GM12878 (cell line): Measurements from ENCODE around the gene NDE1. TPM values are rescaled to one million over a fixed set of nuclear protein-coding genes. Genes with fewer than 3 reads are reported as not detected.

Experiments
- ATAC-seq: fragments of 200-7000 bp; cut with Tn5 transposase; 3 replicates; pipeline ENCODE4 v1.9.1; 2020; ENCODE audit warnings: mild to moderate bottlenecking, moderate library complexity
- BruUV-seq: library from RNA; stranded (reverse); fragments of 400-500 nt; replicated peaks from 2 replicates; lab custom pipeline; 2021; lab: Mats Ljungman, UMichigan
- CTCF ChIA-PET: fragments of 300-600 bp; sonication (Branson Sonifier 250); formaldehyde crosslinking; extraction: SDS; loops from one replicate; lab custom pipeline; 2021; ENCODE audit warnings: inconsistent platforms; lab: Yijun Ruan, JAX
- POLR2A ChIA-PET: fragments of 350-600 bp; formaldehyde crosslinking; extraction: SDS; loops from one replicate; lab custom pipeline; 2021; ENCODE audit warnings: inconsistent platforms; lab: Charles Lee
- RAD21 ChIA-PET: fragments of 300-600 bp; sonication (Branson Sonifier 250); formaldehyde crosslinking; loops from one replicate; lab custom pipeline; 2023; ENCODE audit warnings: antibody characterized with exemption; ENCODE audit not compliant: unreplicated experiment; lab: Charles Lee
- SMC1A ChIA-PET: fragments of 300-600 bp; sonication (Branson Sonifier 250); formaldehyde crosslinking; loops from one replicate; lab custom pipeline; 2023; ENCODE audit not compliant: unreplicated experiment, uncharacterized antibody; lab: Charles Lee
- DNase-seq: peaks from one replicate; pipeline ENCODE4 v3.0.0-alpha.2; 2011; ENCODE audit warnings: low read depth, low spot score
- FAIRE-seq: peaks from 3 replicates; lab custom pipeline; 2011; peaks lifted over from hg19 to GRCh38; lab: Jason Lieb, UNC
- H2AFZ ChIP-seq: 2 replicates; pipeline ENCODE4 v1.6.0; 2011; ENCODE audit warnings: low read depth, low read length, control low read depth; ENCODE audit not compliant: control insufficient read depth
- H3K27ac ChIP-seq: 2 replicates; pipeline ENCODE4 v1.5.1; 2011; ENCODE audit warnings: control low read depth; ENCODE audit not compliant: control insufficient read depth, insufficient read depth
- H3K27me3 ChIP-seq, 2 experiments: replicated peaks in 1 of 2; 2 replicates each; pipeline versions ENCODE4 v1.6.0 to v1.6.1; 2011; ENCODE audit warnings: low read length in 1 of 2; ENCODE audit not compliant: control insufficient read depth in 2 of 2, insufficient read depth in 2 of 2
- H3K36me3 ChIP-seq, 2 experiments: 2 replicates each; pipeline ENCODE4 v1.5.1; 2011; ENCODE audit warnings: low read length in 1 of 2; ENCODE audit not compliant: control insufficient read depth in 2 of 2, insufficient read depth in 2 of 2
- H3K4me1 ChIP-seq: 2 replicates; pipeline ENCODE4 v1.6.1; 2011; ENCODE audit warnings: mild to moderate bottlenecking, low read length, moderate library complexity, mixed read lengths; ENCODE audit not compliant: control insufficient read depth, insufficient read depth
- H3K4me2 ChIP-seq: 2 replicates; pipeline ENCODE4 v1.6.0; 2011; ENCODE audit warnings: control low read depth; ENCODE audit not compliant: control insufficient read depth, insufficient read depth
- H3K4me3 ChIP-seq: fragments of 200-600 bp; sonication (generic); 2 replicates; pipeline ENCODE4 v1.5.1; 2016
- H3K79me2 ChIP-seq: 2 replicates; pipeline ENCODE4 v1.6.0; 2011; ENCODE audit warnings: low read length; ENCODE audit not compliant: control insufficient read depth, insufficient read depth
- H3K9ac ChIP-seq: 2 replicates; pipeline ENCODE4 v1.8.0; 2011; ENCODE audit warnings: low read length, control low read depth, mixed read lengths; ENCODE audit not compliant: control insufficient read depth, insufficient read depth
- H3K9me3 ChIP-seq: replicated peaks from 3 replicates; pipeline ENCODE4 v1.5.1; 2011; ENCODE audit warnings: mild to moderate bottlenecking, low read length; ENCODE audit not compliant: control insufficient read depth, insufficient read depth
- H4K20me1 ChIP-seq: 2 replicates; pipeline ENCODE4 v1.6.0; 2011; ENCODE audit not compliant: control insufficient read depth, insufficient read depth
- CREM ChIP-seq: IDR thresholded peaks from 2 replicates; pipeline ENCODE4 v1.6.1; 2014; ENCODE audit warnings: antibody characterized with exemption, low read depth
- EED ChIP-seq: sonication (generic); IDR thresholded peaks from 2 replicates; pipeline ENCODE4 v1.6.1; 2016; ENCODE audit warnings: antibody characterized with exemption, low read depth
- GATAD2B ChIP-seq: fragments of 450-650 bp; conservative IDR thresholded peaks from 2 replicates; pipeline ENCODE4 v1.6.1; 2017; ENCODE audit warnings: low read depth, mild to moderate bottlenecking, moderate library complexity
- NR2F1 ChIP-seq: fragments of 450-650 bp; conservative IDR thresholded peaks from 2 replicates; pipeline ENCODE4 v1.6.1; 2017; ENCODE audit warnings: mild to moderate bottlenecking
- NRF1 ChIP-seq: conservative IDR thresholded peaks from 2 replicates; pipeline ENCODE4 v1.6.1; 2011; ENCODE audit warnings: mild to moderate bottlenecking, low read depth, low read length, improper control_type of control experiment
- PAX5 ChIP-seq: IDR thresholded peaks from 2 replicates; pipeline ENCODE4 v1.6.1; 2011; ENCODE audit warnings: low read depth, low read length, borderline replicate concordance
- SMC3 ChIP-seq: IDR thresholded peaks from 2 replicates; pipeline ENCODE4 v1.6.1; 2011; ENCODE audit warnings: low read length, improper control_type of control experiment, borderline replicate concordance
- SRF ChIP-seq, 2 experiments: IDR thresholded peaks; 2 replicates each; pipeline ENCODE4 v1.6.1; 2011; ENCODE audit warnings: low read depth in 2 of 2, low read length in 2 of 2, mild to moderate bottlenecking in 1 of 2, moderate library complexity in 1 of 2
- TBL1XR1 ChIP-seq: IDR thresholded peaks from 2 replicates; pipeline ENCODE4 v1.6.1; 2012; ENCODE audit warnings: low read depth, low read length, improper control_type of control experiment
- TCF12 ChIP-seq: IDR thresholded peaks from 2 replicates; pipeline ENCODE4 v1.6.1; 2011; ENCODE audit warnings: low read depth, mild to moderate bottlenecking, low read length
- ZNF24 ChIP-seq: fragments of 450-650 bp; IDR thresholded peaks from 2 replicates; pipeline ENCODE4 v1.6.1; 2017; ENCODE audit warnings: antibody characterized with exemption, mild to moderate bottlenecking
- ZNF384 ChIP-seq: IDR thresholded peaks from 2 replicates; pipeline ENCODE4 v1.6.1; 2012; ENCODE audit warnings: low read depth, mild to moderate bottlenecking, low read length, improper control_type of control experiment, borderline replicate concordance
- WGBS: methylation state at CpG from one replicate; pipeline ENCODE4 v1.1.6; 2016; ENCODE audit warnings: low lambda C conversion rate; ENCODE audit not compliant: insufficient replicate concordance, insufficient coverage; ENCODE audit errors: missing lambda C conversion rate; 5-methylcytosine and 5-hydroxymethylcytosine counted together
- in situ Hi-C: fragments of 300-500 bp; cut with MboI; formaldehyde crosslinking; loops from 9 replicates; pipeline ENCODE4 v1.14.3; 2018; ENCODE audit warnings: mixed read lengths
- intact Hi-C: fragments of 100-400 bp; cut with micrococcal nuclease; formaldehyde crosslinking; loops from one replicate; pipeline ENCODE4 v1.14.2; 2022; ENCODE audit not compliant: unreplicated experiment
- polyA plus RNA-seq, 11 experiments: library from polyadenylated mRNA; depleted of rRNA in 4 of 11; unstranded in 6 of 11; stranded (reverse) in 5 of 11; fragments of >200 nt; fragmentation: Nextera tagmentation in 4 of 11; fragmentation: Illumina TruSeq in 1 of 11; extraction: Ambion mirVana in 4 of 11; extraction: Trizol in 1 of 11; gene quantifications; 1 replicate in 1 of 11; 2 replicates in 10 of 11; pipeline versions ENCODE4 v1.2.1 to v1.2.3, GENCODE V29; 2011 to 2016; ENCODE audit warnings: inconsistent platforms in 2 of 11, missing spikeins in 2 of 11, low read depth in 1 of 11
- total RNA-seq, 4 experiments: library from RNA; depleted of rRNA in 3 of 4; stranded (reverse); fragments of >200 nt in 3 of 4; fragmentation: Illumina TruSeq in 1 of 4; extraction: Trizol in 1 of 4; gene quantifications; 2 replicates each; pipeline versions ENCODE4 v1.2.1 to v1.2.3, GENCODE V29; 2013 to 2021

Gene NDE1
- total and polyA plus RNA-seq, 10 of the 15 experiments (the other 5 are each of a cell fraction or from before 2014, with no cell fraction given), result 5.7 to 148 (median 87.8) TPM

- H3K36me3 ChIP-seq, result peaks cover 14 to 25% of the 10 kb centered on the region in 2 experiments; a peak in 3 of 4 replicates
- RAD21 ChIA-PET, result no interaction called here
- H3K27me3 ChIP-seq, result no peaks in the 10 kb centered on the region
- CTCF ChIA-PET, result no interaction called here
- TF ChIP-seq CREM (no peak), TBL1XR1 (no peak), ZNF384 (no peak), ZNF24 (no peak), TCF12 (no peak), SRF (IDR thresholded peaks at IDR 0.05; ENCODE audit: low read depth in 2 of 2, low read length in 2 of 2) (no peak), SMC3 (no peak)
- H2AFZ ChIP-seq, result no peak overlapping the region
- SMC1A ChIA-PET, result no interaction called here
- WGBS, result 97% methylated on average over 12 of the region's 12 CpGs
- intact Hi-C loops, result loop anchor here (10.0 kb wide), 1 partner anchor 283 kb away; no protein-coding TSS in a partner anchor
- no peaks in the 10 kb centered on the region; the same call in 1 of the 2 replicates for H3K79me2 ChIP-seq
- no peaks in the 10 kb centered on the region for H3K4me1 ChIP-seq
- no peak for ATAC-seq
- no peak overlapping the region for H3K9ac ChIP-seq
- no peak overlapping the region for H3K4me3 ChIP-seq
- no peak overlapping the region for H3K27ac ChIP-seq
- no TSS peak for BruUV-seq
- POLR2A ChIA-PET, result no interaction called here
- FAIRE-seq, result no peak
- no peak for DNase-seq
- in situ Hi-C loops, result no loop called here
- H4K20me1 ChIP-seq, result no peaks in the 10 kb centered on the region; the same call in 1 of the 2 replicates
- H3K4me2 ChIP-seq, result no peak overlapping the region
- H3K9me3 ChIP-seq, result no peaks in the 10 kb centered on the region
Measured at GRCh38 chr16:15708096-15708495, 58.1 kb downstream of the NDE1 start.

DNA sequence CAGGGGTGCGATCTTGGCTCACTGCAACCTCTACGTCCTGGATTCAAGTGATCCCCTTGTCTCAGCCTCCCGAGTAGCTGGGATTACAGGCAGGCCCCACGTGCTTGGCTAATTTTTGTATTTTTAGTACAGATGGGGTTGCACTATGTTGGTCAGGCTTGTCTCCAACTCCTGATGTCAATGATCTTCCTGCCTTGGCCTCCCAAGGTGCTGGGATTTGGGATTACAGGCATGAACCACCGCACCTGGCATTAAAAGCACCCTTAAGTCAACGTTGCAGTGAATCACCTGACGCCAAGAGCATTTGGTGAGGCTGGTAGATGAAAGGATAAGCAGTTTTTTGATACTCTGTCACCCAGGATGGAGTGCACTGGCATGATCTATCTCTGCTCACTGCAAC lies 59.0 kb downstream of the NDE1 start:
- Histone ChIP-seq H3K36me3 (peaks cover 14 to 25% of the 10 kb centered on the region in 2 experiments; a peak in 3 of 4 replicates), H3K4me2 (no peak overlapping the region), H2AFZ (no peak overlapping the region), H3K4me1 (no peaks in the 10 kb centered on the region), H3K79me2 (no peaks in the 10 kb centered on the region; the same call in 1 of the 2 replicates), H3K27ac (no peak overlapping the region), H3K9ac (no peak overlapping the region), H3K9me3 (no peaks in the 10 kb centered on the region), H3K4me3 (no peak overlapping the region), H4K20me1 (no peaks in the 10 kb centered on the region; the same call in 1 of the 2 replicates), H3K27me3 (no peaks in the 10 kb centered on the region)
- SMC1A ChIA-PET, result interaction anchor here (0.7 kb wide), 1 partner anchor 12 kb away, joined by 3 read pairs; no protein-coding TSS in a partner anchor
- WGBS, result 98% methylated on average over 7 of the region's 7 CpGs
- RAD21 ChIA-PET, result no interaction called here
- in situ Hi-C loops, result no loop called here
- ATAC-seq (no peak), DNase-seq (no peak), FAIRE-seq (no peak)
- BruUV-seq, result no TSS peak
- CTCF ChIA-PET, result no interaction called here
- POLR2A ChIA-PET, result no interaction called here
- intact Hi-C loops, result loop anchor here (10.0 kb wide), 1 partner anchor 284 kb away; no protein-coding TSS in a partner anchor
- TF ChIP-seq ZNF24, result no peak
- no peak for TF ChIP-seq PAX5
- TF ChIP-seq EED, result no peak
- no peak for TF ChIP-seq GATAD2B
- no peak for TF ChIP-seq NR2F1
- TF ChIP-seq NRF1, result no peak
